Naive thymus-derived CD8-positive, alpha-beta T cell (primary cell): Measurements from ENCODE around the gene SH3RF2. TPM values are rescaled to one million over a fixed set of nuclear protein-coding genes. Genes with fewer than 3 reads are reported as not detected.

ENCODE experiments used
- ATAC-seq, 2 donors: fragments of 150-1000 bp; cut with Tn5 transposase in 1 of 2; sonication (Bioruptor Pico), chemical (Tn5 transposase) in 1 of 2; 1 replicate in 1 of 2; 2 replicates in 1 of 2; pipeline ENCODE4 v1.10.0; 2021; ENCODE audit warnings: mild to moderate bottlenecking in 2 of 2, moderate library complexity in 2 of 2
- POLR2A ChIA-PET: fragments of 350-600 bp; sonication (Branson Sonifier 250); formaldehyde crosslinking; loops from one replicate; lab custom pipeline; 2021; ENCODE audit warnings: antibody characterized with exemption; lab: Charles Lee
- DNase-seq, 10 donors: peaks; one replicate each; pipeline versions ENCODE4 v3.0.0 to v3.0.0-alpha.2; 2020 to 2022
- H3K27ac Mint-ChIP-seq, 10 donors: one replicate each; pipeline ENCODE4 v1.8.0; 2020 to 2022; ENCODE audit warnings: mild to moderate bottlenecking in 10 of 10, mixed read lengths in 10 of 10, moderate library complexity in 4 of 10, inconsistent platforms in 1 of 10
- H3K27me3 Mint-ChIP-seq, 5 donors: one replicate each; pipeline ENCODE4 v1.8.0; 2021 to 2022; ENCODE audit warnings: mixed read lengths in 5 of 5
- H3K36me3 Mint-ChIP-seq, 3 donors: one replicate each; pipeline ENCODE4 v1.8.0; 2020 to 2022; ENCODE audit warnings: mixed read lengths in 3 of 3, mild to moderate bottlenecking in 2 of 3, inconsistent platforms in 1 of 3
- H3K4me1 Mint-ChIP-seq, 4 donors: one replicate each; pipeline ENCODE4 v1.8.0; 2021 to 2022; ENCODE audit warnings: mixed read lengths in 4 of 4
- H3K4me3 Mint-ChIP-seq, 10 donors: one replicate each; pipeline ENCODE4 v1.8.0; 2020 to 2022; ENCODE audit warnings: mild to moderate bottlenecking in 10 of 10, mixed read lengths in 10 of 10, moderate library complexity in 6 of 10, inconsistent platforms in 1 of 10
- H3K9me3 Mint-ChIP-seq, 9 donors: one replicate each; pipeline ENCODE4 v1.8.0; 2020 to 2022; ENCODE audit warnings: mixed read lengths in 9 of 9, mild to moderate bottlenecking in 3 of 9, inconsistent platforms in 1 of 9, moderate library complexity in 1 of 9
- polyA plus RNA-seq, 3 donors: library from polyadenylated mRNA; unstranded; fragments of 300-500 nt; fragmentation: Illumina TruSeq; gene quantifications; one replicate each; pipeline ENCODE4 v1.2.3, GENCODE V29; 2021
- total RNA-seq, 8 experiments: library from RNA in 2 of 8; stranded (reverse) in 2 of 8; gene quantifications; one replicate each; pipeline ENCODE4 v1.2.3 and lab custom pipeline; 2021 to 2026

The SH3RF2 gene
- total and polyA plus RNA-seq, 5 experiments from 2014 or later = not detected

- POLR2A ChIA-PET = no interaction called here
- ATAC-seq (no peak), DNase-seq (no peak)
- Mint-ChIP-seq H3K36me3 (no peaks in the 10 kb centered on the region), H3K4me3 (no peak overlapping the region), H3K9me3 (peaks cover 0 to 1% (median 0%) of the 10 kb centered on the region in 9 donors), H3K27ac (no peak overlapping the region), H3K4me1 (no peaks in the 10 kb centered on the region), H3K27me3 (peaks cover 0 to 22% (median 14%) of the 10 kb centered on the region in 5 donors)
These were observed 89.3 kb downstream of the SH3RF2 start for GRCh38 chr5:146025681-146026080.

- no peaks in the 10 kb centered on the region for H3K36me3 Mint-ChIP-seq
- peaks cover 0 to 22% (median 14%) of the 10 kb centered on the region in 5 donors for H3K27me3 Mint-ChIP-seq
- POLR2A ChIA-PET = no interaction called here
- no peak overlapping the region for H3K27ac Mint-ChIP-seq
- no peak overlapping the region for H3K4me3 Mint-ChIP-seq
- DNase-seq (no peak), ATAC-seq (no peak)
- H3K4me1 Mint-ChIP-seq = no peaks in the 10 kb centered on the region
- peaks cover 0 to 1% (median 0%) of the 10 kb centered on the region in 9 donors for H3K9me3 Mint-ChIP-seq
These were observed 90.1 kb downstream of the SH3RF2 start for GRCh38 chr5:146026307-146027010.

GRCh38 chr5:146027751-146028150, 91.4 kb downstream of the SH3RF2 start:
- H3K27ac Mint-ChIP-seq = no peak overlapping the region
- ATAC-seq = no peak
- no peaks in the 10 kb centered on the region for H3K9me3 Mint-ChIP-seq
- DNase-seq = no peak
- H3K36me3 Mint-ChIP-seq = no peaks in the 10 kb centered on the region
- H3K4me1 Mint-ChIP-seq = no peaks in the 10 kb centered on the region
- no peak overlapping the region for H3K4me3 Mint-ChIP-seq
- POLR2A ChIA-PET = no interaction called here
- peaks cover 0 to 22% (median 14%) of the 10 kb centered on the region in 5 donors for H3K27me3 Mint-ChIP-seq

- H3K4me3 Mint-ChIP-seq = no peak overlapping the region
- H3K4me1 Mint-ChIP-seq = no peaks in the 10 kb centered on the region
- DNase-seq (no peak), ATAC-seq (no peak)
- H3K27ac Mint-ChIP-seq = no peak overlapping the region
- peaks cover 0 to 13% (median 2%) of the 10 kb centered on the region in 5 donors for H3K27me3 Mint-ChIP-seq
- no peaks in the 10 kb centered on the region for H3K9me3 Mint-ChIP-seq
- POLR2A ChIA-PET = no interaction called here
- no peaks in the 10 kb centered on the region for H3K36me3 Mint-ChIP-seq
These were observed 96.5 kb downstream of the SH3RF2 start for GRCh38 chr5:146032911-146033310.

- Mint-ChIP-seq H3K9me3 (no peaks in the 10 kb centered on the region), H3K27me3 (peaks cover 0 to 9% (median 2%) of the 10 kb centered on the region in 5 donors), H3K4me1 (no peaks in the 10 kb centered on the region), H3K36me3 (no peaks in the 10 kb centered on the region), H3K27ac (no peak overlapping the region), H3K4me3 (no peak overlapping the region)
- DNase-seq (no peak), ATAC-seq (no peak)
- POLR2A ChIA-PET = no interaction called here
These were observed 97.7 kb downstream of the SH3RF2 start for GRCh38 chr5:146034127-146034526.

- no peak for DNase-seq
- Mint-ChIP-seq H3K9me3 (no peaks in the 10 kb centered on the region), H3K27ac (no peak overlapping the region), H3K4me3 (no peak overlapping the region), H3K4me1 (no peaks in the 10 kb centered on the region), H3K27me3 (peaks cover 0 to 9% (median 2%) of the 10 kb centered on the region in 5 donors), H3K36me3 (no peaks in the 10 kb centered on the region)
- POLR2A ChIA-PET = no interaction called here
- no peak for ATAC-seq
These were observed 98.2 kb downstream of the SH3RF2 start for GRCh38 chr5:146034605-146035004.

- no peaks in the 10 kb centered on the region for H3K4me1 Mint-ChIP-seq
- POLR2A ChIA-PET = no interaction called here
- no peak overlapping the region for H3K27ac Mint-ChIP-seq
- ATAC-seq (no peak), DNase-seq (no peak)
- H3K4me3 Mint-ChIP-seq = no peak overlapping the region
- no peaks in the 10 kb centered on the region for H3K36me3 Mint-ChIP-seq
- H3K27me3 Mint-ChIP-seq = peaks cover 0 to 5% (median 0%) of the 10 kb centered on the region in 5 donors
- H3K9me3 Mint-ChIP-seq = no peaks in the 10 kb centered on the region
These were observed 103.0 kb downstream of the SH3RF2 start for GRCh38 chr5:146039420-146039819.

- Mint-ChIP-seq H3K36me3 (no peaks in the 10 kb centered on the region), H3K4me3 (no peak overlapping the region), H3K27ac (no peak overlapping the region), H3K27me3 (peaks cover 0 to 3% (median 0%) of the 10 kb centered on the region in 5 donors), H3K9me3 (no peaks in the 10 kb centered on the region), H3K4me1 (no peaks in the 10 kb centered on the region)
- no peak for ATAC-seq
- DNase-seq = no peak
- POLR2A ChIA-PET = no interaction called here
These were observed 104.1 kb downstream of the SH3RF2 start for GRCh38 chr5:146040527-146040926.

- H3K27ac Mint-ChIP-seq = no peak overlapping the region
- no peaks in the 10 kb centered on the region for H3K4me1 Mint-ChIP-seq
- peaks cover 0 to 3% (median 0%) of the 10 kb centered on the region in 5 donors for H3K27me3 Mint-ChIP-seq
- no peak for DNase-seq
- peaks cover 0 to 2% (median 0%) of the 10 kb centered on the region in 9 donors for H3K9me3 Mint-ChIP-seq
- ATAC-seq = no peak
- no peak overlapping the region for H3K4me3 Mint-ChIP-seq
- POLR2A ChIA-PET = no interaction called here
- no peaks in the 10 kb centered on the region for H3K36me3 Mint-ChIP-seq
These were observed 104.9 kb downstream of the SH3RF2 start for GRCh38 chr5:146041180-146041789.

GRCh38 chr5:146042628-146043279, 106.4 kb downstream of the SH3RF2 start:
- Mint-ChIP-seq H3K27me3 (peaks cover 0 to 5% (median 0%) of the 10 kb centered on the region in 5 donors), H3K36me3 (no peaks in the 10 kb centered on the region), H3K4me3 (no peak overlapping the region), H3K27ac (no peak overlapping the region), H3K9me3 (peaks cover 0 to 2% (median 0%) of the 10 kb centered on the region in 9 donors), H3K4me1 (no peaks in the 10 kb centered on the region)
- POLR2A ChIA-PET = no interaction called here
- ATAC-seq = no peak
- no peak for DNase-seq

GRCh38 chr5:146043722-146044121, 107.3 kb downstream of the SH3RF2 start:
- Mint-ChIP-seq H3K4me3 (no peak overlapping the region), H3K9me3 (peaks cover 0 to 2% (median 0%) of the 10 kb centered on the region in 9 donors), H3K27me3 (peaks cover 0 to 6% (median 3%) of the 10 kb centered on the region in 5 donors), H3K27ac (no peak overlapping the region), H3K4me1 (no peaks in the 10 kb centered on the region), H3K36me3 (no peaks in the 10 kb centered on the region)
- ATAC-seq = no peak
- DNase-seq = no peak
- POLR2A ChIA-PET = no interaction called here

GRCh38 chr5:146047396-146047795, 111.0 kb downstream of the SH3RF2 start:
- Mint-ChIP-seq H3K9me3 (peaks cover 0 to 2% (median 0%) of the 10 kb centered on the region in 9 donors), H3K27me3 (peaks cover 10 to 34% (median 22%) of the 10 kb centered on the region in 5 donors), H3K36me3 (no peaks in the 10 kb centered on the region), H3K4me3 (no peak overlapping the region), H3K4me1 (no peaks in the 10 kb centered on the region), H3K27ac (no peak overlapping the region)
- DNase-seq = no peak
- no peak for ATAC-seq
- POLR2A ChIA-PET = no interaction called here
